DMS53 (cell line): ENCODE measurements around the gene IGFBP5.

Experiments used
- DNase-seq: peaks from one replicate; lab custom pipeline; 2025; lab: John Stamatoyannopoulos, UW

Gene IGFBP5

DNA sequence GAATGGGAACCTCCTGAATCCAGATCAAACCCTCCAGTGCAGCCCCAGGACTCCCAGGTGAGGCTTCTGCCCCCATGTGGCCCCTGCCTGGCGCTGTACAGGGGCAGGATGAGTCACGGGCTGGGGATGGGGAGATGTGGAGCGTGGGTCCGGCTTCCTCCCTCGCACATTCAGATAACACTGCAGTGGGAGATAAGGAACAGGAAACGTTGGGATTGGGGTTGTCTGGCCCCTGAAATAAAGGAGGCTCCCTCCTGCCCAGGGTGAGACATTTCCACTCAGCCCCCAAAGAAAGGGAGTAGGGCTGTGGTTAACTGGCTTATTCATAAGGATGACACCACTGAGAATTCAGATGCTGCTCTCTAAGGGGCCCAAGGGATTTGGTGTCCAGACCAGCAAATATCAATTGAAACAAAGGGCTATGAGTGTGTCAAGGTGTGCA, 30.7 kb downstream of the IGFBP5 start:
- peak; percentile 23 for DNase-seq

DNA sequence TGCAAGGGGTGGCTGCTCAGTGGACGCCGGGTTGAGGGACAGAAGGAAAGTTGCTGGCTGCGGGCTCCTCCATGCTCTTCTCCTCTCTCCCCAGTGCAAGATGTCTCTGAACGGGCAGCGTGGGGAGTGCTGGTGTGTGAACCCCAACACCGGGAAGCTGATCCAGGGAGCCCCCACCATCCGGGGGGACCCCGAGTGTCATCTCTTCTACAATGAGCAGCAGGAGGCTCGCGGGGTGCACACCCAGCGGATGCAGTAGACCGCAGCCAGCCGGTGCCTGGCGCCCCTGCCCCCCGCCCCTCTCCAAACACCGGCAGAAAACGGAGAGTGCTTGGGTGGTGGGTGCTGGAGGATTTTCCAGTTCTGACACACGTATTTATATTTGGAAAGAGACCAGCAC, 31.5 kb downstream of the IGFBP5 start:
- DNase-seq: no peak

DNA sequence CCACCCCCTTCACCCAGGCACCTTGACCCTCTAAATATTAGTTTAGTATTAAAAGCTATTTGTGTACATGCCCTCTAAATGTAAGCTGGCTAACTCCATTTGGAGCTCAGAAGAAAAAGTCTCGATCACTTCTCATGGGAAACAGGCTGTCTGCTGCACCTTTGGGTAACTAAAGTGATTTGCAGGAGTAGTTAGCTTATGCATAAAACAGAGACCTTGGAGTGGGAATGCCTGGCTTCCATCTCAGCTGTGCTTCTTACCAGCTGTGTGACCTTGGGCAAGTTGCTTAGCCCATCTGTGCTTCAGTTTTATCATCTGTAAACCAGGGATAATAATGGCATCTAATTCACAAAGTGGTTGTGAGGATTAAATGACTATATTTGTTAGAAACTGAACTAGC, 32.2 kb downstream of the IGFBP5 start:
- DNase-seq: no peak

DNA sequence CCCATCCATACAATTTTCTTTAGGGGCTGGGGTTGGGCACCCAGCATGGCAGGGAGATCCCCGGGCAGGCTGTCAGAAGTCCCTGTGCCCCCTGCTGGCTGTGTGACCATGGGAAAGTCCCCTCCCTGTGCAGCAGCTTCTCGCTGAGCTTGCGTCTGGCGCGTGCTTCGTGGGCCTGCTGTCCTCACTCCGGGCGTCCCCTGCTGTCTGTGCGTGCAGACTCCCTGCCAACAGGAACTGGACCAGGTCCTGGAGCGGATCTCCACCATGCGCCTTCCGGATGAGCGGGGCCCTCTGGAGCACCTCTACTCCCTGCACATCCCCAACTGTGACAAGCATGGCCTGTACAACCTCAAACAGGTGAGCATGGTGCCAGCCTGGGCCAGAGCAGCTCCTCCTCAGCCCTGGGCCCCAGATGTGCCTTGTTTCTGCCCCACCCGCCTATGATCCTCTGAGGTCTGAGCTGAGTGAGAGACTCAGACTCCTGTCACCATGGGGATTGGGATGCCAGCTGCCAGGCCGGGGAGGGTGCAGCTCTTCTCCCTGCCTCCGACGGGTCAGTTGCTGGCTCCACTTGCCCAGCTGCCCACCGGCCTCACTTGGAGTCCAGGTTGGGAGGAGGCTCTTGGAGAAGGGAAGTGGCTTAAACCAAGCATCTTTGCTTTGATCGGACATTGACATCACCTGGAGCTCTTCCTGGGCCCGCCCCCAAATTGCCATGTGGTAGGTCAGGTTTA, 33.5 kb downstream of the IGFBP5 start:
- no peak for DNase-seq

DNA sequence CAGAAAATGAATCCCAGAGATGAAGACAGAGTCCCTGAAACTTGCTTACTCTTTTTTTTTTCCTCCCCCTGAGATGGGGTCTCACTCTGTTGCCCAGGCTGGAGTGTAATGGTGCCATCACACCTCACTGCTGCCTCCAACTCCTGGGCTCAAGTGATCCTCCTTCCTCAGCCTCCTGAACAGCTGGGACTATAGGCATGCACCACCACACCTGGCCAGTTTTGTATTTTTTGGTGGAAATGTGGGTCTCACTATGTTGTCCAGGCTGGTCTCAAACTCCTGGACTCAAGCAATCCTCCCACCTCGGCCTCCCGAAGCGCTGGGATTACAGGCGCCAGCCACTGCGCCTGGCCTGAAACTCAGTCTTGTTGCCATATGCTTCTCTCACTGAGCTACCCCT, 34.3 kb downstream of the IGFBP5 start:
- no peak for DNase-seq

DNA sequence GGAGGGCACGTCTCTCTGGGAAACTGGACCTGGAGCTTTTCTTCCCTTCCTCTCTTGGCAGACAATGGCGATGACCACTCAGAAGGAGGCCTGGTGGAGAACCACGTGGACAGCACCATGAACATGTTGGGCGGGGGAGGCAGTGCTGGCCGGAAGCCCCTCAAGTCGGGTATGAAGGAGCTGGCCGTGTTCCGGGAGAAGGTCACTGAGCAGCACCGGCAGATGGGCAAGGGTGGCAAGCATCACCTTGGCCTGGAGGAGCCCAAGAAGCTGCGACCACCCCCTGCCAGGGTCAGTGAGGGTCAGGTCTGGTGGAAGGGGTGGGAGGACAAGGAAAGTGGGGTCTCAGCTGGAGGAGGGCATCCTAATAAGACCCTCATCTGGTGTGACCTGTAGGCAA, 34.9 kb downstream of the IGFBP5 start:
- DNase-seq: no peak

DNA sequence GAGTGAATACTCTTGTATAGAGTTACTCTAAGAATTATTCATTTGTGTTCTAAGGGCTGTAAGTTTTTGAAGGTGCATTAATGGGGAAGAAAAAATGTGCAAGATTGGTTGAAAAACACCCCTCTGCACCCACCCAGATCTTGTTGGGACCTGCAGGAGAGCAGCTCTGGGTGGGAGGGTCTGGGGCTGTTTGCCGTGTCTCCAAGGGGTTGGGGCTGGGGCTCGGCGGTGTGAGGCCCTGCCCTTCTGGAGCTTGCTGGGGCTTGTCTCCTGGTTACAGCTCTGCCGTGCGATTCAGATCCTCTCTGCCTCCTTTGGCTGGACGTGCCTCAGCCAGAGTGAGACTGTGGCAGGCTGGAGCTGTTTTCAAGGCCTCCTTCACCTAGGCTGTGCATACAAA, 36.1 kb downstream of the IGFBP5 start:
- DNase-seq: no peak

DNA sequence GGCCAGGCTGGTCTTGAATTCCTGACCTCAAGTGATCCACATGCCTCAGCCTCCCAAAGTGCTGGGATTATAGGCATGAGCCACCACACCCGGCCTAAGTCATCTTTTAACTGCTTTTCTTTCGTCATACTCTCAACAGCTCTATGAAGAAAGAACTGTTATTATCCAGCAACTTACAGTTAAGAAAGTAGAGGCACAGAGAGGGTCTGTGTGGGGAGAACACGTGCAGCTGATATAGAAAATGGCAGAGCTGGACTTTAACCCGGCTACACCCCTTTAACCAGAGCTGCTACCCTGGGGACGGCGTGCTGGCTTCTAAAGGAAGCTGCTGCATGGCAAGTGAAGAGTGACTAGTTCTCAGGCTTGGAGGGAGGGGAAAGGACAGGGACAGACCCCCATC, 36.6 kb downstream of the IGFBP5 start:
- DNase-seq: no peak

DNA sequence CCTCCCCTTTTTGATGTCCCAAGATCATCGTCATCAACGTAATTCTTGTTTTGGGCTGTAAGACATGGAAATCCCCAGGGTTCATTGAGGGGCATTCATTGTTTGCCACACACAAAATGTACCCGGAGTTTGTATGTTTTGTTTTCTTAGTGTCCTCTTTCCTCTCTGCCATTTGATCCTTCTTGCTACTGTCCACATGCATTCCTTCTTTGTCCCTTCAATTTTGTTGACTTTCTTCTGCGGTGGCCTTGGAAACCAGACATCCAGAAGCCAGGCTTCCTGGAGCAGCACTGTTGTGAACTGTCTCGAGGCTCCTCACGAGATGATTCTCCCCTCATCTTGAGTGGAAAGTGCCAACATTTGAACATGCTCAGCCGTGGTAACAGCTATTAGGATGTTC, 37.4 kb downstream of the IGFBP5 start:
- DNase-seq: no peak

DNA sequence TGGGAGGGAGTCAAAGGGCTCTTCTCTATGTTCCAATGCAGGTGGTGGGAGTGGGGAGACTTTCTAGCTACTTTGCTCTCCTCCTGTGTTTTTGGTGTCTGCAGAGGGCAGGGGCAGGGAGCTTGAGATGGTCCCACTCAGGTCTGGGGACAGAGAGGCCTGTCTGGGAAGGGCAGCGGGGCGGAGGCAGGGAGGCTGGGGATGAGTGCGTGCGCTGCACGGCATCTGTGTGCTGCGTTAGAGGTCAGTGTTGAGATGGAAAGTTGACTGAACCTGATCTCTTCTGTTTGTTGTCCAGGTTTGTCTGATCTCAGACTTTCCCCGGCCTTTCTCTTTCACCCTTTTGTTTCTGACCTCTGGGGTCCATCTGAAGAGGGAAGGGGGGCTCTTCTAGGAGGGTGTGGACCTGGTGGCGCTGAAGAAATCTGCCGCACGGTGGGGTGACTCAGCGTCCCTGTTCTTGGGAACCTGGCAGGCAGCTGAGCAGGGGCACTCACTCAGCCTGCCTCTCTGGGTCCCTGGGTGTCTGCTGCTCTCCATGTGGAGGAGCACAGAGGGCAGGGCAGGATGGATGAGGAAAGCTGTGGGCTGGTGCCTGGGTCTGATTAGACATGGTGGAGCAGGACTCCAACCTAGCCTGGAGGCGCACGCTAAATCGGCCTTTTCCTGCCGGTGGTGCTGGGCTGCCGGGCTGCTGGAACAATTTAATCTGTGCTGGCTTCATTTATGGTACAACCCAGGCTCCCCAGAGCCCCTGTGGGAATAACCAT, 38.1 kb downstream of the IGFBP5 start:
- no peak for DNase-seq

DNA sequence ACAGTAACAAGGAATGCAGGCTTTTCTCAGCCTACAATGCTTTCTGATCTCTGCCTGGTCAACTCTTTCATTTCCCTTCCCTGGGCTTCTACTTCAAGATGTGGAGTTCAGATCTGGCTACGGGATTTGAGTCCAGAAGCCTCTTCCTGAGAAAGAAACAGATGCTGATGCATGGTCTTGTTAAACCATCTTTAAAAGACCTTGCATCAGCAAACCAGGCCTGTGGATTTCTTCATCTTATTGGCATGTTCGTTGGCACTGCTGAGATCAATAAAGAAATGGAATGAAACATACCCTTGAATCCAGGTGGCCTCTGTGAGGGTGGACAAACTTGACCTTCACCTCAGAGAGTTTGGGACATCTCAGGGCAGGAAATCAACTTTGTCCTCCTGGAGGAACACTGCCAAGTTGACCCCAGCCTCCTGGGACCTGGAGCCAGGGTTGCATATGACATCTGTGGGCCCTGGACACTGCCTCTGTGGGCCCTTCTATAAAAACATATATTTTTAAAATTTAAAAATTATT, 40.8 kb downstream of the IGFBP5 start:
- DNase-seq: no peak

DNA sequence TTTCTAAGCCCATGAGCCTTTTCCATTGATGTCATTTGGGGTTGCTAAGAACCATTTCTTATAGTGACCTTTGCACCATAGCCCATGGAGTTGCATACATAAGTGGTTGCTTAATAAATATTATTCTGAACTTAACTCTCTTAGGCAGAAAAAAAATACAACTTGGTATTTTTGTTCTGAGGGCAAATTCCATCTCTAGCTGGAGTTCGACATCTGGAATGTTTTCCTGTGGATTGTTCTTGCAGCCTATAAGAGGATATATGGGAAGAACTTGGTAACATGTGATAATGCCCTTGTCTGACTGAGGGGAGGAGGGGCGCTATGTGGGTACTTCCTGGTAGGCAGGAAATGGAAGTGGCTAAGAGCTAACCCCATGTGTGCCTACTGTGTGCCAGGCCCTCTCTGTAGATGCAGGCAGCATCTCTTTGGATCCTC, 41.4 kb downstream of the IGFBP5 start:
- DNase-seq: peak; percentile 46

DNA sequence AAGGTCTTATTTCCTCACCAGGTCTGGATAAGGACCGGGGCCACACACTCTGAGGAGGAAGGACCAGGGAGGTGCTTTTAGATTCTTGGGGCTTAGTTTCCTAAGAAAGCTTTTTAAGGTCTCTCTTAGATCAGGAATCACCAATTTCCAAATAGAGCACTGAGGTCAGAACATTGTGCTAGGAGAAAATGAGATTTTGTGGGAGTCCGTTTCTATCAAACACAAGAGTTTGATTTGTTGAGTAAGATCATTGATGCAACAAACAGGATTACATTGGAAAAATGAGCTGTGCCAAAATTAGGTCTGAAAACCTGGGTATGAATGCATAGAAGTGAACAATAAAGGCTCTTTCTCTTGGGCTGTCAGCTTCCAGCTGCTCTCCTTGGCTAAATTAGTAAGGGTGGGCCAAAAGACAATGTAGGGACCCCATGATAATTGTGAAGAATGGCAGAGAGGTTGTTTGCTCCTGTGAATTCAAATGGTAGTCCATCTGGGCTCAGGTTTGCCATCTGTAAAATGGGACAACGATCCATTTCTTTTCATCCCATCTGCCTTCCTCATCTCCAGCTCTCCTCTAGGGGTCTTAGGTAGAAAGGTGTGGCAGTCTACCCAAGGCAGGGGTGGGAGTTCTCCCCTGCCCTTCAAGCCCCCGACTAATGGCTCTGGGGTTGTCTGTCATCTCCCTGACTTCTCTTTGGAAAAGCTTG, 42.1 kb downstream of the IGFBP5 start:
- DNase-seq: no peak

DNA sequence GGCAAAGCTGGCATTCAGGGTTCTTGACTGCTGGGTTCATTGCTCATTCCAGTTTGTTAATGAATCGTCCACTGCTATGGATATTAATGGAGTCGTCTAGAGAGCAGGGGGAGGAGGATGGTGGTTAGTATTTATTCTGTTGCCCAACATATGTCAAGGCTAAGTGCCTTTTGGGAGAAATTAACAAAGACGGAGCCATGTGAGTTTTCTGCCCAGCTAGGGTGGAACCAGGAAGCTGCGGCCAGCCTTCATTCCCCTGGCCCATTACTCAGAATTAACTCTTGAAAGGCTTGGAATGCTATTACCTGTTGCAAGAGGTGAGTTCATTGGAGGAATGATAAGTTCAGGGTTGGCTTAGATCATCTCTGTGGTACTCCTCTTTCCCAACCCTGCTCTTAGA, 42.8 kb downstream of the IGFBP5 start:
- DNase-seq: no peak

DNA sequence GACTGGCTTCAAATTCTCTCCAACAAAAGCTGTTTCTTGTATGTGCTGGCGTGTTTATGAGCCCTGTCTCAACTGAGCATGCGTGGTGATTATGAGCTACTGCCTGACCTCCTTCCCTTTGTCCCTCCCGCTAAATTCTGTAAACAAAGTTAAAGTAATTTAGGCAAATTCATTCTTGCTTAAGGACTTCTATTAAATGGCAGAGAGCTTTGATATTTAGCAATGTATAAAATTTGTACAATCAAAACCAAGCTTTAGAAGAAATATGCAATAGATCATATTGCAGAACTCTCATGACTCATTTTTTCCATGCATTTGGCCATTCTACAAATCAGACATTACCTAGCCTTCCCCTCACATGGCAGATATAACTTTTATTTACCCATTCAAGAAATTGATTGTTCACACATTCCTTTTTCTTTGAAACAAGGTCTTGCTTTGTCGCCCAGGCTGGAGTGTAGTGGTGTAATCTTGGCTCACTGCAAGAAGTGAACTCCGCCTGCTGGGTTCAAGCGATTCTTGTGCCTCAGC, 43.9 kb downstream of the IGFBP5 start:
- no peak for DNase-seq

DNA sequence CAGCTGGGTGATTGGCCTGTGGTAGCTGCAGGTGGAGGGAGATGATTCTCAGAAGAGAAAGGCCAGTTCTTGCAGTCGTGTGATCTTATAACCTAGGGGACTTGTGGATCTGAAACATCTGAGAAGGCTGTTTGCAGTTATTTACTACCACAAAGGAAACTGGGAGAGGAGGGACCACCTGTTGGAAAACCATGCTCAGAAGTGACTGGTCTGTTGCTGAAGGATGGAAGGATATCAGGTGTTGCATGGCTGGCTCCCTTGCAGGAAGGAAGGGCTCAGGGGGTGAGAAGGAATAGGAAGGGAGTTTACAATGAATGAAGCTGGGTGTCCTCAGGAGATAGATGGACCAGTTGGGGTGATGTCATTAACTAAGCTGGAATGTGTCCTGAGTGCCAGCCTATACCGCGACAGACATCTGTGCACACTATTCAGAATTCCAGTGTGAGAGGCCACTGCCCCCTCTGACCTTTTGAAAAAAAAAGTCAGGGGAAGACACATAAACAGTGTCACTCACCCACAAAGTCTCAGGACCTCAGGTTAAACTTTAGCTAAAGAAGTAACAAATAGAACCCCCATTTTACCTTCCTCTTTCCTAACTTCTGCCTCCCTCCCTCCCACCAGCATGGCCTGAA, 44.6 kb downstream of the IGFBP5 start:
- DNase-seq: no peak

DNA sequence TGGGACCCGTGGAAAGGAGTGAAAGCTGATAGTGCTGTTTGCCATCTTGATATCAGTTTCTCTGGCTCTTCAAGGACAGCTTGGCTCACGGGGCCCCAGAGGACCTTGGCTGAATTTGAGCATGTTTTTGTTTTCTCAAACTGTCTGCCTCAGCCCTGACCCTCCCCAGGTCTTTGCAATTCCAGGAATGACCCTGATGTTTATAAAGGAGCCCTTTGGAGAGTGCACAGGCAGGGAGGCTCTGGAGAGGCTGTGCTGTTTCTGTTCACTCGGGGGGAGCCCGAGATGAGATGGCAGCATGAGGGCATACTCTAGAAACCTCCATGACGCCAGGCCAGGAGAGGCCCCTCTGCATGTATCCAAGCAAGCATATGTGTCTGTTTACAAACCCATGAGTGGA, 45.8 kb downstream of the IGFBP5 start:
- DNase-seq: no peak

DNA sequence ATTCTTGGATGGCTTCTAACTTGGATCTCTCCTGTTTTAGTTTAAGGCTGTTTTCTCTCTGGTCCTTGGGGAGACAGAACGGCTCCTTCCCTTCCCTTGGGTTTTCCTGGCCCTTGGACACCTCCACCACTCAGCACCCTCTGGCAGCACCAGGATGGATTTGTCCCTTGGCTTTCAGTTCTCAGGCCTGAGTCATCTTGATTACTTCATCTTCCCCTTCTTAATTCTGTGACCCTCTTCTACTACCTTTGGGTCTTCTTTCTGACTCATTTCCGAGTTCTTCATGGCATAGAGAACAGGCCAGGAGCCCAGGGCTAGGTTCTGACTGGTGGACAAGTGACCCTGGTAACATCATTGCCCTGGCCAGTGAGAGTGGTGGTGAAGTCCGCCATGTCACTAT, 47.2 kb downstream of the IGFBP5 start:
- DNase-seq: no peak

DNA sequence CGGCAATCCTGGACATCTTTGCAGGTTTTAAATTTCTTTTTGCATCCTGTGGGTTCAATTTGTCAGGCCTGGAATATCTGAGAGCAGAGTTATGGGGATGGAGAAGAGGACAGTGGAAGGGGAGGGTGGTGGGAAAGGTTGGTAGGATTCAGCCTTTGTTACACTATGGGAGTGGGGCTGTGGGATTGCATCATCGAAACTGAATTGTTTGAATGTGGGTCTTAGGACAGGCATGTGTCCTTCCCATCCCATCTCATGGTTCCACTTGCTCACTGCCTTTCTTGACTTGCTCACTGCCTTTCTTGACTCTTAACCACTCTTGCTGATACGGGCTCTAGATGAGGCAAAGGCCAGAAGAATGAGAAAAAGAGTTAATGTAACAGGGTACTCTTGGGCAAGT, 49.2 kb downstream of the IGFBP5 start:
- DNase-seq: no peak

DNA sequence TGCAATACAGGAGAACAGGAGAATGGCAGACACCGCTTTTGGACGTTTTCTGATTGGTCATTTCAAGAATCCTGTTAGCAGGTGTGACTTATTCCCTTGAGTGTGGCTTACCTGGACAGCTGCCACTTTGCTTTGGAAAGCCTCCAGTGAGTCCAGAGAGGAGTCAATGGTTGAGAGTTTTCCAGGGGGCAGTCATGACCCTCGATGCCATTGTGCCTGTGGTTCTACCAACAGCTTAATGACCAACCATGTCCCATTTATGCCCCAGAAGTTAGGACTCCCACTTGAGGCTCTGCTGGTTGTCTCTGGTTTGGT, 49.8 kb downstream of the IGFBP5 start:
- no peak for DNase-seq

DNA sequence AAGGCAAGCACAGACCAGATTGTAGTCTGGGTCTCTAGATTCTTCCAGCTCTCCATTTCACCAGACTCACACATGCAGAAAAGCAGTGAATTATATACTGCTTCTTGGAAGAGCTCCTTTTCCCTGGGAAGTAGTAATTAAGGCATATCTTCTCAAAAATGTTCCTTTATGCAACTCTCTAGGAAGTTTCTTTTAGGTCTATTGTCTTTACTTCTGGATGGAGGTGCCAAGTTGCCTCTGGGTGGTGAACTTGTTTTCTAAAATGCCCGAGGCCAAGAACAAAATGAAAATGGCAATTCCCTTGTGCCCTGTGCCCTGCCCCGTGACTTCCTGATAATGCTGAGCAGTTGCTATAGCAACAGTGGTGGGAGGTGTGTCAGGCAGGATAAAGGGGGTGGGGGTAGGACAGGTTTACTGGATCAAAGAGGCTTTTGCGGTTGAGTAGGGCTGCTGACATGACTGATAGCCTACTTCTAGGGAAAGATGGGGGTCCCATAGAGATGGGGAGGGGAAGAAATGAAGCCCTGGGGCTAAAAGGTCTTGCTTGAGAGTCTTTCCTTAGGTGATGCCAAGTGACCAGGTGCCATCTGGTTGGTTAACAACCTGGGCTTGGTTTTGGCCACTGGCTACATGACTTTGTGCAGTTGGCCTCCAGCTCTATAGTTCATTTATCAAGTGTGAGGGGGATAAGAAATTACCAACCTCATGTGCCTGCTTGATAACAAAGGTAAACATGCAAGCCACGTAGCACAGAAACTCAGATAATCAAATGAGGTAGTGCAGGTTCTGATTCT, 50.3 kb downstream of the IGFBP5 start:
- DNase-seq: no peak
